K562 (cell line): Measurements from ENCODE around the gene AIFM1. TPM values are rescaled to one million over a fixed set of nuclear protein-coding genes. Genes with fewer than 3 reads are reported as not detected.
A peak's percentile ranks its signal among the peaks of the same experiment; 100 is the strongest.

Experiments used
- ATAC-seq: fragments of 200-7000 bp; cut with Tn5 transposase; 3 replicates; pipeline ENCODE4 v1.9.1; 2020; ENCODE audit warnings: moderate library complexity
- BruUV-seq: library from RNA; stranded (reverse); fragments of 400-500 nt; replicated peaks from 2 replicates; lab custom pipeline; 2021; lab: Mats Ljungman, UMichigan
- CTCF ChIA-PET: fragments of 300-600 bp; formaldehyde crosslinking; extraction: SDS; loops from one replicate; lab custom pipeline; 2021; ENCODE audit warnings: low intra/inter-chr PET ratio; lab: Yijun Ruan, JAX
- POLR2A ChIA-PET: fragments of 300-600, 350-650 bp; sonication (Branson Sonifier 250); formaldehyde crosslinking; extraction: SDS; loops from one replicate; lab custom pipeline; 2021; ENCODE audit warnings: antibody characterized with exemption, inconsistent platforms; lab: Yijun Ruan, JAX
- DNase-seq, 4 experiments: peaks; one replicate each; pipeline versions ENCODE4 v3.0.0 to v3.0.0-alpha.2; 2011 to 2018; ENCODE audit warnings: low spot score in 3 of 4, mixed read lengths in 3 of 4; ENCODE audit errors: extremely low read depth in 1 of 4
- FAIRE-seq: peaks from 2 replicates; lab custom pipeline; 2011; peaks lifted over from hg19 to GRCh38; lab: Jason Lieb, UNC
- H2AFZ ChIP-seq: 2 replicates; pipeline ENCODE4 v1.6.0; 2011; ENCODE audit warnings: low read depth, low read length, control low read depth, inconsistent platforms
- H3K27ac ChIP-seq: fragments of 200-600 bp; 3 replicates; pipeline ENCODE4 v1.8.0; 2011; ENCODE audit warnings: low read depth, mild to moderate bottlenecking, control low read depth, inconsistent platforms, low read length, moderate library complexity, mixed read lengths; ENCODE audit errors: extremely low read depth
- H3K27me3 ChIP-seq, 2 experiments: fragments of 300-600 bp in 1 of 2; 2 replicates in 1 of 2; 3 replicates in 1 of 2; pipeline versions ENCODE4 v1.6.0 to v1.8.0; 2011; ENCODE audit warnings: inconsistent platforms in 2 of 2, low read length in 2 of 2, mild to moderate bottlenecking in 1 of 2, mixed read lengths in 1 of 2, moderate library complexity in 1 of 2; ENCODE audit not compliant: control insufficient read depth in 2 of 2, insufficient read depth in 2 of 2
- H3K36me3 ChIP-seq: fragments of 300-600 bp; 3 replicates; pipeline ENCODE4 v1.8.0; 2011; ENCODE audit warnings: mild to moderate bottlenecking, low read length, inconsistent platforms; ENCODE audit not compliant: control insufficient read depth, insufficient read depth
- H3K4me1 ChIP-seq, 2 experiments: fragments of 200-600 bp in 1 of 2; replicated peaks in 1 of 2; 2 replicates in 1 of 2; 3 replicates in 1 of 2; pipeline versions ENCODE4 v1.5.1 to v1.8.0; 2011; ENCODE audit warnings: inconsistent platforms in 2 of 2, low read length in 2 of 2, mild to moderate bottlenecking in 1 of 2, mixed read lengths in 1 of 2, moderate library complexity in 1 of 2; ENCODE audit not compliant: control insufficient read depth in 2 of 2, insufficient read depth in 2 of 2
- H3K4me2 ChIP-seq: 2 replicates; pipeline ENCODE4 v1.6.1; 2011; ENCODE audit warnings: low read length, control low read depth, inconsistent platforms, mixed read lengths; ENCODE audit not compliant: insufficient read depth
- H3K4me3 ChIP-seq: fragments of 200-600 bp; sonication (generic), shearing (Covaris generic); 2 replicates; pipeline ENCODE4 v1.5.1; 2016; ENCODE audit warnings: control low read depth, inconsistent platforms
- H3K79me2 ChIP-seq: fragments of 200-600 bp; 3 replicates; pipeline ENCODE4 v1.8.0; 2011; ENCODE audit warnings: low read length, inconsistent platforms; ENCODE audit not compliant: control insufficient read depth, insufficient read depth
- H3K9ac ChIP-seq, 2 experiments: 2 replicates each; pipeline versions ENCODE4 v1.6.0 to v1.6.1; 2011; ENCODE audit warnings: low read depth in 2 of 2, low read length in 2 of 2, control low read depth in 1 of 2, inconsistent platforms in 1 of 2, mild to moderate bottlenecking in 1 of 2, mixed read lengths in 1 of 2; ENCODE audit not compliant: insufficient read depth in 1 of 2
- H3K9me1 ChIP-seq: one replicate; pipeline ENCODE4 v1.6.0; 2011; ENCODE audit warnings: inconsistent platforms, mild to moderate bottlenecking, low read length, moderate library complexity; ENCODE audit not compliant: control insufficient read depth, insufficient read depth
- H3K9me3 ChIP-seq: replicated peaks from 2 replicates; pipeline ENCODE4 v1.5.1; 2011; ENCODE audit warnings: low read depth, low read length, inconsistent platforms; ENCODE audit not compliant: control insufficient read depth, insufficient read depth
- H4K20me1 ChIP-seq: replicated peaks from 2 replicates; pipeline ENCODE4 v1.6.1; 2011; ENCODE audit warnings: low read length, inconsistent platforms, mixed read lengths; ENCODE audit not compliant: control insufficient read depth, insufficient read depth
- CEBPB ChIP-seq: fragments of 450-650 bp; IDR thresholded peaks from 2 replicates; pipeline ENCODE4 v1.6.1; 2016; ENCODE audit warnings: missing genetic modification characterization, missing compliant biosample characterization
- NFIC ChIP-seq: fragments of 450-650 bp; IDR thresholded peaks from 2 replicates; pipeline ENCODE4 v1.6.1; 2017; ENCODE audit warnings: mild to moderate bottlenecking, inconsistent platforms
- PHF21A ChIP-seq: fragments of 450-650 bp; IDR thresholded peaks from 2 replicates; pipeline ENCODE4 v1.6.1; 2017; ENCODE audit warnings: low read depth, borderline replicate concordance
- ZNF24 ChIP-seq: fragments of 450-650 bp; IDR thresholded peaks from 2 replicates; pipeline ENCODE4 v1.6.1; 2016
- WGBS: fragments of 100-300 bp; shearing (Covaris generic); methylation state at CpG from one replicate; pipeline ENCODE4 v1.1.6; 2016; ENCODE audit warnings: low coverage, mixed read lengths; ENCODE audit not compliant: insufficient coverage; ENCODE audit errors: missing lambda C conversion rate; 5-methylcytosine and 5-hydroxymethylcytosine counted together
- in situ Hi-C: fragments of 300-500 bp; cut with MboI; formaldehyde crosslinking; loops from 4 replicates; pipeline ENCODE4 v1.15.0; 2018; ENCODE audit warnings: inconsistent platforms, mixed read lengths
- intact Hi-C: fragments of 100-400 bp; cut with micrococcal nuclease; formaldehyde crosslinking; loops from 2 replicates; pipeline ENCODE4 v1.14.2; 2022
- polyA plus RNA-seq, 8 experiments: library from polyadenylated mRNA; depleted of rRNA in 4 of 8; stranded (reverse) in 5 of 8; unstranded in 3 of 8; fragments of >200 nt; fragmentation: Nextera tagmentation in 2 of 8; fragmentation: Illumina TruSeq in 1 of 8; extraction: Ambion mirVana in 2 of 8; extraction: Trizol in 1 of 8; gene quantifications; 2 replicates each; pipeline versions ENCODE4 v1.2.1 to v1.2.3, GENCODE V29; 2011 to 2014; ENCODE audit warnings: inconsistent platforms in 1 of 8, missing spikeins in 1 of 8
- total RNA-seq, 7 experiments: library from RNA; depleted of rRNA in 6 of 7; stranded (reverse); fragments of >200 nt in 6 of 7; fragmentation: Illumina TruSeq in 2 of 7; extraction: Trizol in 2 of 7; gene quantifications; 2 replicates each; pipeline versions ENCODE4 v1.2.1 to v1.2.3, GENCODE V29; 2011 to 2021; ENCODE audit warnings: low replicate concordance in 1 of 7
- TF ChIP-seq, protein P1 (sequence below): fragments of 250-450 bp; sonication (Bioruptor Pico); IDR thresholded peaks from 2 replicates; pipeline ENCODE4 v1.5.0; 2021
- TF ChIP-seq, protein P2 (sequence below): IDR thresholded peaks from 2 replicates; pipeline ENCODE4 v1.6.1; 2016; ENCODE audit warnings: missing genetic modification characterization, missing compliant biosample characterization
- TF ChIP-seq, protein P3 (sequence below): fragments of 450-650 bp; IDR thresholded peaks from 2 replicates; pipeline ENCODE4 v1.6.1; 2018; ENCODE audit not compliant: partially characterized antibody

Gene AIFM1
- total and polyA plus RNA-seq, 9 of the 15 experiments (the other 6 are each of a cell fraction or from before 2014, with no cell fraction given), result 51.0 to 117 (median 91.2) TPM

DNA sequence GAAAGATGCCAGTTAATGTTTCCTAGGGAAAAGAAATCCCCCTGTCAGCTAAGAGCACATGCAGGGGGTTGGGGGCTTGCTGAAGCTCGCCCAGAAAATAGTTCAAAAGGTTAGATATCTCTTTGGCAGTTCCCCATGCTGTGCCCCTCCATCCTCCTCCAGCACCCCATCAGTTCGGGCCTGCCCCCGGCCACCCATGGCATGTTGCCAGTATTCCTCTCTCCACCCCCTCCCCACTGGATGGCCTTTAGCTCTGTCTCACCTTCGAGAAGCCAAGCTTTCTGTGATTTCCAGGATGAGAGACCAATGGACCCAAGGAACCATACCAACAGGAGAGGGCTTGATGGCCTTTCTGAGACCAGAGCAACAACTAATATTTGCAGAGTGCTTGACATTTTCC is 11.3 kb upstream of the AIFM1 start:
- H3K79me2 ChIP-seq, result no peaks in the 10 kb centered on the region
- H3K4me1 ChIP-seq, result peaks cover 23 to 41% of the 10 kb centered on the region in 2 experiments
- in situ Hi-C loops, result no loop called here
- no peak overlapping the region for H3K9ac ChIP-seq
- H3K9me3 ChIP-seq, result no peaks in the 10 kb centered on the region; the same call in 1 of the 2 replicates
- H4K20me1 ChIP-seq, result peaks cover 11% of the 10 kb centered on the region
- no peak for ATAC-seq
- intact Hi-C loops, result no loop called here
- POLR2A ChIA-PET, result interaction anchor here (0.9 to 1.6 kb wide), 4 partner anchors 11 to 163 kb away, joined by 3 to 12 read pairs (median 4); partner anchors contain the start of genes AIFM1 and SLC25A14
- no peaks in the 10 kb centered on the region for H3K27me3 ChIP-seq
- WGBS, result 19% methylated on average over 4 of the region's 4 CpGs
- H3K9me1 ChIP-seq, result peaks cover 4% of the 10 kb centered on the region
- no peak for DNase-seq
- no peak overlapping the region for H2AFZ ChIP-seq
- no peak for FAIRE-seq
- no peak overlapping the region for H3K4me3 ChIP-seq
- CTCF ChIA-PET, result no interaction called here
- no TSS peak for BruUV-seq
- H3K27ac ChIP-seq, result no peak overlapping the region
- TF ChIP-seq NFIC (peak; percentile 48), PHF21A (no peak)
- no peaks in the 10 kb centered on the region for H3K36me3 ChIP-seq
- H3K4me2 ChIP-seq, result no peak overlapping the region

DNA sequence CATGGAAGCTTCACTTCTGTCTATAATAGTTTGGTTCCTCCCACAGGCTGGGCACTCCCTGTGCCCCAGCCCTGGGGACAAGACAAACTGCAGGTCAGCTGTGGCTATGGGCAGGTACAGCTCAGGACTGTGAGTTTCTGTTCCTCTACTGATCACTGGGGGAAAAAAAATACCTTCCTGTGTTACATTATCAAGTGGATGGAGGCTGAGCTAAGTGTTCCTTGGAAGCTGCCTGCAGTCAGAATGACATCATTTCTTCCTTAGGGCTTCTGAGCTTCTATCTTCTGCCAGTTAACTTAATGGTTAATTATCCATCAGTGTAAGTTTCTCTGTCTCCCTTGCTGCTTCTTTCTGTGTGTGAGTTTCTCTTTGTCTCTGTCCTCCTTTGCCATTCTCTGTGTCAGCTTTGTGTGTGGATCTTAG is 10.7 kb upstream of the AIFM1 start:
- ChIA-PET CTCF (interaction anchor here (0.6 kb wide), 1 partner anchor 9 kb away, joined by 3 read pairs; no protein-coding TSS in a partner anchor), POLR2A (interaction anchor here (0.6 to 1.6 kb wide), 5 partner anchors 10 to 164 kb away, joined by 3 to 12 read pairs (median 4); partner anchors contain the start of genes AIFM1 and SLC25A14)
- Histone ChIP-seq H3K4me3 (no peak overlapping the region), H4K20me1 (peaks cover 11% of the 10 kb centered on the region), H3K4me2 (no peak overlapping the region), H3K9me3 (no peaks in the 10 kb centered on the region; the same call in 1 of the 2 replicates), H3K9ac (no peak overlapping the region), H3K27me3 (no peaks in the 10 kb centered on the region), H3K36me3 (no peaks in the 10 kb centered on the region), H3K27ac (no peak overlapping the region), H3K9me1 (peaks cover 4% of the 10 kb centered on the region), H3K4me1 (peaks cover 28 to 41% of the 10 kb centered on the region in 2 experiments), H2AFZ (no peak overlapping the region), H3K79me2 (no peaks in the 10 kb centered on the region)
- intact Hi-C loops, result no loop called here
- FAIRE-seq (no peak), DNase-seq (no peak), ATAC-seq (no peak)
- no TSS peak for BruUV-seq
- in situ Hi-C loops, result no loop called here
- TF ChIP-seq, protein P1, sequence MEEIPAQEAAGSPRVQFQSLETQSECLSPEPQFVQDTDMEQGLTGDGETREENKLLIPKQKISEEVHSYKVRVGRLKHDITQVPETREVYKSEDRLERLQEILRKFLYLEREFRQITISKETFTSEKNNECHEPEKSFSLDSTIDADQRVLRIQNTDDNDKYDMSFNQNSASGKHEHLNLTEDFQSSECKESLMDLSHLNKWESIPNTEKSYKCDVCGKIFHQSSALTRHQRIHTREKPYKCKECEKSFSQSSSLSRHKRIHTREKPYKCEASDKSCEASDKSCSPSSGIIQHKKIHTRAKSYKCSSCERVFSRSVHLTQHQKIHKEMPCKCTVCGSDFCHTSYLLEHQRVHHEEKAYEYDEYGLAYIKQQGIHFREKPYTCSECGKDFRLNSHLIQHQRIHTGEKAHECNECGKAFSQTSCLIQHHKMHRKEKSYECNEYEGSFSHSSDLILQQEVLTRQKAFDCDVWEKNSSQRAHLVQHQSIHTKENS (CRISPR knock-in tag), result no peak
- TF ChIP-seq, protein P2, sequence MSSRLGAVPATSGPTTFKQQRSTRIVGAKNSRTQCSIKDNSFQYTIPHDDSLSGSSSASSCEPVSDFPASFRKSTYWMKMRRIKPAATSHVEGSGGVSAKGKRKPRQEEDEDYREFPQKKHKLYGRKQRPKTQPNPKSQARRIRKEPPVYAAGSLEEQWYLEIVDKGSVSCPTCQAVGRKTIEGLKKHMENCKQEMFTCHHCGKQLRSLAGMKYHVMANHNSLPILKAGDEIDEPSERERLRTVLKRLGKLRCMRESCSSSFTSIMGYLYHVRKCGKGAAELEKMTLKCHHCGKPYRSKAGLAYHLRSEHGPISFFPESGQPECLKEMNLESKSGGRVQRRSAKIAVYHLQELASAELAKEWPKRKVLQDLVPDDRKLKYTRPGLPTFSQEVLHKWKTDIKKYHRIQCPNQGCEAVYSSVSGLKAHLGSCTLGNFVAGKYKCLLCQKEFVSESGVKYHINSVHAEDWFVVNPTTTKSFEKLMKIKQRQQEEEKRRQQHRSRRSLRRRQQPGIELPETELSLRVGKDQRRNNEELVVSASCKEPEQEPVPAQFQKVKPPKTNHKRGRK (tag), result no peak
- TF ChIP-seq, protein P3, sequence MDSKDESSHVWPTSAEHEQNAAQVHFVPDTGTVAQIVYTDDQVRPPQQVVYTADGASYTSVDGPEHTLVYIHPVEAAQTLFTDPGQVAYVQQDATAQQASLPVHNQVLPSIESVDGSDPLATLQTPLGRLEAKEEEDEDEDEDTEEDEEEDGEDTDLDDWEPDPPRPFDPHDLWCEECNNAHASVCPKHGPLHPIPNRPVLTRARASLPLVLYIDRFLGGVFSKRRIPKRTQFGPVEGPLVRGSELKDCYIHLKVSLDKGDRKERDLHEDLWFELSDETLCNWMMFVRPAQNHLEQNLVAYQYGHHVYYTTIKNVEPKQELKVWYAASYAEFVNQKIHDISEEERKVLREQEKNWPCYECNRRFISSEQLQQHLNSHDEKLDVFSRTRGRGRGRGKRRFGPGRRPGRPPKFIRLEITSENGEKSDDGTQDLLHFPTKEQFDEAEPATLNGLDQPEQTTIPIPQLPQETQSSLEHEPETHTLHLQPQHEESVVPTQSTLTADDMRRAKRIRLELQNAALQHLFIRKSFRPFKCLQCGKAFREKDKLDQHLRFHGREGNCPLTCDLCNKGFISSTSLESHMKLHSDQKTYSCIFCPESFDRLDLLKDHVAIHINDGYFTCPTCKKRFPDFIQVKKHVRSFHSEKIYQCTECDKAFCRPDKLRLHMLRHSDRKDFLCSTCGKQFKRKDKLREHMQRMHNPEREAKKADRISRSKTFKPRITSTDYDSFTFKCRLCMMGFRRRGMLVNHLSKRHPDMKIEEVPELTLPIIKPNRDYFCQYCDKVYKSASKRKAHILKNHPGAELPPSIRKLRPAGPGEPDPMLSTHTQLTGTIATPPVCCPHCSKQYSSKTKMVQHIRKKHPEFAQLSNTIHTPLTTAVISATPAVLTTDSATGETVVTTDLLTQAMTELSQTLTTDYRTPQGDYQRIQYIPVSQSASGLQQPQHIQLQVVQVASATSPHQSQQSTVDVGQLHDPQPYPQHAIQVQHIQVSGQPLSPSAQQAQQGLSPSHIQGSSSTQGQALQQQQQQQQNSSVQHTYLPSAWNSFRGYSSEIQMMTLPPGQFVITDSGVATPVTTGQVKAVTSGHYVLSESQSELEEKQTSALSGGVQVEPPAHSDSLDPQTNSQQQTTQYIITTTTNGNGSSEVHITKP, result peak; percentile 49
- peak; percentile 52; the same call in 1 of the 2 replicates for TF ChIP-seq ZNF24
- no peak for TF ChIP-seq CEBPB (tag)
